GM19035 (cell line): ENCODE results near the gene SLC15A4.

ENCODE experiments used
- ATAC-seq: cut with Tn5 transposase; IDR thresholded peaks from one replicate; pipeline ENCODE4 v1.9.1; 2021; ENCODE audit not compliant: unreplicated experiment

SLC15A4 gene

GRCh38 chr12:128795530-128796361, 28.0 kb downstream of the SLC15A4 start:
- no peak for ATAC-seq

- ATAC-seq, result no peak
Observed at GRCh38 chr12:128794661-128795529, 28.9 kb downstream of the SLC15A4 start.

- ATAC-seq, result no peak
Observed at GRCh38 chr12:128793701-128794100, 30.1 kb downstream of the SLC15A4 start.

GRCh38 chr12:128792881-128793280, 30.9 kb downstream of the SLC15A4 start:
- ATAC-seq, result no peak

GRCh38 chr12:128792398-128792797, 31.4 kb downstream of the SLC15A4 start:
- ATAC-seq, result no peak

GRCh38 chr12:128791395-128792322, 32.1 kb downstream of the SLC15A4 start:
- ATAC-seq, result no peak

- ATAC-seq, result no peak
Observed at GRCh38 chr12:128790653-128791373, 32.9 kb downstream of the SLC15A4 start.

GRCh38 chr12:128790221-128790620, 33.5 kb downstream of the SLC15A4 start:
- no peak for ATAC-seq

GRCh38 chr12:128789356-128789929, 34.3 kb downstream of the SLC15A4 start:
- ATAC-seq, result no peak

- no peak for ATAC-seq
Observed at GRCh38 chr12:128787827-128788226, 35.9 kb downstream of the SLC15A4 start.

GRCh38 chr12:128786741-128787391, 36.9 kb downstream of the SLC15A4 start:
- no peak for ATAC-seq

- no peak for ATAC-seq
Observed at GRCh38 chr12:128784030-128784760, 39.6 kb downstream of the SLC15A4 start.

- peak; percentile 75 for ATAC-seq
Observed at GRCh38 chr12:128783129-128783574, 40.6 kb downstream of the SLC15A4 start.

- no peak for ATAC-seq
Observed at GRCh38 chr12:128779901-128780300, 43.9 kb downstream of the SLC15A4 start.

GRCh38 chr12:128772249-128772648, 51.5 kb downstream of the SLC15A4 start:
- ATAC-seq, result no peak

- no peak for ATAC-seq
Observed at GRCh38 chr12:128771681-128772080, 52.1 kb downstream of the SLC15A4 start.

- ATAC-seq, result no peak
Observed at GRCh38 chr12:128767518-128767917, 56.2 kb downstream of the SLC15A4 start.

GRCh38 chr12:128766738-128767501, 56.8 kb downstream of the SLC15A4 start:
- ATAC-seq, result no peak
